GM21717 (cell line): ENCODE data around the gene PREP.

Source experiments
- ATAC-seq: cut with Tn5 transposase; IDR thresholded peaks from one replicate; pipeline ENCODE4 v1.9.1; 2021; ENCODE audit warnings: mild to moderate bottlenecking, moderate library complexity; ENCODE audit not compliant: unreplicated experiment

Gene PREP

GRCh38 chr6:105317607-105318533, 85.0 kb downstream of the PREP start:
- ATAC-seq: no peak

- no peak for ATAC-seq
Measured at GRCh38 chr6:105313211-105313610, 89.7 kb downstream of the PREP start.

DNA sequence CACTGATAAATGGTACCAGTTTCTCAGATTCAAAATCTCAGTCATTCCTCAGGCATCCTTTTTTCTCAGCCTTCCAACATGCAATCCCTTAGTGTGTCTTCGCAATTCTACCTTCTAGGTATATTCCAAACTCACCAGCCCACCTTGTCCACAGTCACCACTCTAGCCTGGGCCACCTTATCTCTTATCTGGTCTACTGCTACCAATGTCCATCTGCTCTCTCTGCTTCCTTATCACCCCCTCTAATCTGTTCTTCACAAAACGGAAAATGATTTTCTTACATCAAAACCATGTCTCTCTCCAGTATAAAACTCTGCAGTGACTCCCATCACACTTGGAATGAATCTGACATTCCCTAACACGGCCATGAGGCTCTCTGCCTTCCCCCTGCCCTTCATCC, 91.9 kb downstream of the PREP start:
- no peak for ATAC-seq

GRCh38 chr6:105310371-105310770, 92.5 kb downstream of the PREP start:
- ATAC-seq: no peak

DNA sequence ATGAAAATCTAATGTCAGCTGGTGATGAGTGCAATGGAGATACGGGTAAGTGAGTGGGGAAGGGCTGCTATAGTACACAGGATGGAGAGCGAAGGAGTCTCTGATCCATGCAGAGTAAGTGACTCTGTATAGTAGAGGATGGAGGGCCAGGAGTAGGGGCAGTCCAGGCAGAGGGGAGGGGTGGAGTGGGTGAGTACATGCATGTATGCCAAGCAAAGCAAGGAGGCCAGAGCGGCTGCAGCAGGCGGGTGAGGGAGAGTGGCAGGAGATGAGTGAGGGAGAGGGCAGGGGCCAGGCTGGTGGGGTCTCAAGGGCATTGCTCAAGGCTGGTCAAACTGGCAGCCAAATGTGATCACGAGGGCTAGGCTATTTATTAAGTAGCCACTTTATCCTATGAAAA, 94.0 kb downstream of the PREP start:
- ATAC-seq: no peak

- no peak for ATAC-seq
Measured at GRCh38 chr6:105305521-105305920, 97.4 kb downstream of the PREP start.

DNA sequence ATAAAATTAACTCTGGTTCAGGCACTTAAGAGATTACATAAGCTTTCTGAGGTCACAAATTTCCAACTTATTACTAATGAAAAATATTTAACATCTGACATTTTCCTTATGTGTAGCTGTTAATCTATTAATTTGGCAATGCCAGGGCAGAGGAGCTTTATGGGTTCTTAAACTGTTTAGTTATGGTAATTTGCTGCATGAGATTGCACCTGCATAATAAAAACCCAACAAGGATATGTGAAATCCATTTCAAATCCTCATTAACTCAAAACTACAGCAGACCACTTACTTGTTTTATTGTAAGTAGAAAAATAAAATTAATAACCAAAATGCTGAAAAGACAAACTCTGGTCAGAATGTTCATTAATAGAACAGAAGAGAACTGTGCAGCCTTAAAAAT, 98.1 kb downstream of the PREP start:
- ATAC-seq: no peak

GRCh38 chr6:105304366-105304765, 98.5 kb downstream of the PREP start:
- no peak for ATAC-seq

DNA sequence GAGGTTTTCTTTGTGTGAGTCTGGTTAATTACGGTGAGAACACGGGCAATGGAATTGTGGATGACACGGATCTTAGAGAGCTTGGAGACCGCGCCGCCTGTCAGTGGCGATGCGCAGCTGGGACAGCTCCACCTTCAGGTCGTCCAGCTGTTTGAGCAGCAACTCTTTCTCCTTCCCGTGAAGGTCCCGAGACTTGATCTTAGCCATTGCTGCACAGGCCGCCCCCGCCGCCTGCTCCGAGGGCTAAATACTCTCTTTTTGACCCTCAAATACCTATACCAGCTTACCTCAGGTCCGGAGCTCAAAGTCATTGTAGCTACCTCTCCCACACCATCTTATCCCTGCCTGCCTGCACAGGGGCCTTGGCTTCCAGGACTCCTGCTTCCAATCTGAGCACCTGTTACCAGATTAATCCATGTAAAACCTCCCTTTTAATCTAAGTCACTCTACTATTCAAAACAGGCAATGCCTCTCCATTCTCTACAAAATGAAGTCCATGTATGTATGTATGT, 100.2 kb downstream of the PREP start:
- ATAC-seq: no peak

DNA sequence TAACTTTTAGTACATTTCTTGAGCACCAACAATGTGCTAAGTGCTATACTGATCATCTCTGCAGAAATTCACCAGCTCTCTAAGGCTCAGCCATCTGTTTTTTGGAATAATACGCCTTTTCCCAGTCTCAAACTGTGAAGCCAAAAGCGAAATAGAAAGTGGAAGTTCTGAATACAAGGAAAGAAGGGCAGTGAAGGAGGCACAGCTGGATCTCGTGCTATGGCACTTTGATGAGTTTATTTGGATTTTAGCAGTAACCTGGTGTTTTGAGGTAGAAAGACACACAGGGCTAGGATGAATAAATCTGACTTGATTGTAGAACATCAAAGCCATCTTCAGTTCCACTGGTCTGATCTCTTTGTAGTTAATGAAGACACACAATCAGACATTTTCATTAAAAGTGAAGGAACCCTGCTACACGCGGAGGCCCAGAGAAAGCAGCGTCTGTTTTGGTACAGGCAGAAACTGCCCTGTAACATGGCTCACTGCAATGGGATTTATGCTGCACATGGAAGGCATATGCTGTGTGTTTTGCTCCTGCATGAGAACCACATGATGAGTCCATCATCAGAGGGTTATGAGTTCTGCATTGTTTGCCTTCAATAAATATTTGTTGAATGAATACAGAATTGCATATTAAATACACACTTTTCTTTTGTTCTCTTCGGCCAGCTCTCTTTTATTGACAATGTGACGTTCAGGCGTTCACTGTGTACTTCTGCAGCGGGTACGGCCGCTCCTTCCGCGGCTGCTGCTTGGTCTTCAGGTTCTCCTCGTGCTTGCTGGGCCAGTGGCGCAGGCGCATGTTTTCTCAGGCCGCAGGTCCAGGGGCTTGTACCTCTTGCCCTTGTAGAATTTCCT, 100.9 kb downstream of the PREP start:
- ATAC-seq: no peak

DNA sequence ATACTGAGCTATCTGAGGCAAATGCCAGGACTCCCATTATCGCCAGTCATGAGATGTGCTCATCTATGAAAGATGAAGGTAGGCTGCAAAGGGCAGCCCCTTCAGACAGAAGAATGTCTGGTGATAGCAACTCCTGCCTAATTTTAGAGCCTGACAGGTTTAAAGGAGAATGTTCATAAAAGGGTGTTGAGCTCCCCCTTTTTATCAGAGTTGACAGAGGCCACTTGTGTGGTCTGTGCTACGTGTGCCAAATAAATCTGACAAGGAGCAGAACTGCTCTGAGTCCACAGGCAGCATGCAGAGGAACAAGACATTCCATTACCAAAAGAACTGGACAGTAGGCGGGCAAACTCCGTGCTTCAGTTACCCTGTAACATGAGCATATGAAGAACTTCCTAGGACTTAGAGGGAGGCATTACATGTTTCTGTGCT, 101.8 kb downstream of the PREP start:
- no peak for ATAC-seq

DNA sequence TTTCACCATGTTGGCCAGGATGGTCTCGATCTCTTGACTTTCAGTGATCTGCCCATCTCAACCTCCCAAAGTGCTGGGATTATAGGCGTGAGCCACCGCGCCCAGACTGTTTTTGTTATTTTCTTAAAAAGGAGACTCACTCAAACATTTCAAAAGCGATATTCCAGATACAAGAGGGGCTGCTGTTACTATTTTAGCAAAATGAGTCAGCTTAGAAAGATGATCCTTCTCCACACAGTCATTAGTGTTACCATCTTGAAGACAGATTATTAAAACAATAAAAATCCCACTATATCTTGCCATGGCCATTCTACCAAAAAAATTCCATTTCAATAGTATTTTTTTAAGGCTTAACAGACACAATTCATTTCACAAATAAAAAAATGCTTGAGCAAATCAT, 102.8 kb downstream of the PREP start:
- no peak for ATAC-seq

DNA sequence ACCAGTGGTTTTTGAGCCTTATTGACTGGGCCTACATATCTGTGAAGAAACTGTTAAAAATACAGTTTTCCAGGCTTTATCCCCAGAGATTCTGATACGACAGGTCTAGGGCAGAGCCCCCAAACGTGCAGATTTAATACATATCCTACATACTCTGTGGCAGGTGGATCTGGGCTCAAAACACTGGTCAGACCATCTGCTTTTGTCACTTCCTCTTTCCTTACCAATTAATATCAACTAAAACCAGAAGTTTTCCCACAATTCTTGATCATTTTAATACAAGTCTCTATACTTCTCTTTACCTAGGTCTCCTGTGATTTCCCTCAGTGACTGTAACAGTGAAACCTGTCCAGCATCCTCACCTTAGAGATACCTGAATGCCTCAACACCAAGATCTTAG, 108.8 kb downstream of the PREP start:
- no peak for ATAC-seq

- ATAC-seq: no peak
Measured at GRCh38 chr6:105292689-105293339, 110.1 kb downstream of the PREP start.

- no peak for ATAC-seq
Measured at GRCh38 chr6:105291525-105291924, 111.4 kb downstream of the PREP start.

DNA sequence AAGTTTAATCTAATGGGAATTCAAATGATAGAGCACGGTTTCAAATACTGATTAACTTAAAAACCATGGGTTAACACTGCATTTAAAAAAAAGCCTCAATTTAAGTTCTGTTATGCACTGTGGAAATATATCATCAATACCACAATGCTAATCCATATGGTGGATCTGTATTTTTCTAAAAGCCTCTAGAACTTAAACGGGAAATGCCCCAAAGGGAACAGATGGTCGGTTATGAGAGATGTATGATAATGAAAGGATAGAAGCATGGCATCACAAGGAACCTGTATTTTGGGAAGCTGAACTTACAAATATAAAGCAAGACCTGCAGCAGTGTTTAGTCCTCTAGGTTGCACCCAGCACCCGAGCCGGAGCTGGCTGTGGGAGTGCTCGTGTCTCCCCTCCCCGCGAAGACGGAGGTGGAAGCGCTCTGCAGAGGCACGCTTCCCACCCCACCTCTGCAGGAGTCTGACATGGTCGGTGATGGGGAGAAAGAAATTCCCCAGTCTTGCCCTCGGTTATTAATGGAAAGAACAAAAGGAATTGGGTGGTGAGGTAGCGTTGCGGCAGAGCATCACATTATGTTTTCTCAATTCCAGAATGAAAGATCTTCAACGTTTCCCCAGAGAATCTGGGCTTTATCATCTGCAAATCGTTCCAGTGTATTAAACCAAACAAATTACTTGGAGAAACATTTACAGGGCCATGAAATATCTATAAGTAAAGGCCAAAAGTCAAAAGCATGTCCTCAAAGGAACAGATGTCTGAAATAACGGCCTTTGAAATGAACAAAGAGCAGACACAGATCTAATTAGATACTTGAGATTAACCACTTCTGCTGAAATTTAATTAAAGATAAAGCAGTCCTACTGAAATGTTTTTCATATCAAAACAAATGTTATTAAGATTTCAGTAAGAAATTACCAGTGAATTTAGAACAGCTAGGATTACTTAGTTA, 120.0 kb downstream of the PREP start:
- ATAC-seq: no peak

- ATAC-seq: no peak
Measured at GRCh38 chr6:105280033-105280432, 122.8 kb downstream of the PREP start.

DNA sequence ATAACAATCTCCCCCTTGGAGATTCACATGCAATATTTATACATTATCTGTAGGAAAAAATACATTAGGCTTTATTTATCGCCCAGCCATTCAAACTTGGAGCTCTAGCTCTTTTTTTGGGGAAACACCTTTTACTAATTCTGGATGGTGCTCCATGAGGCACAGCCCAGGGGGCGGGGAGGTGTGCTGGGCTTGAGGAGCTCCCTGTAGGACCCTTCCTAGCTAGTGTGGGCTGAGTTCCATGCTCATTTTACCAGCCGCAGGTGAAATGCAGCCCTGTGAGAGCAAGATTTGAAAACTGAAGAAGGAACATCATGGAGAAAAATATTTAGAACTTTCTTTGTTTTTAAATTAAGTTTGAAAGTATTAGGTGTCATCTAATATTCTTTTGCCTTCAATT, 123.4 kb downstream of the PREP start:
- ATAC-seq: no peak

DNA sequence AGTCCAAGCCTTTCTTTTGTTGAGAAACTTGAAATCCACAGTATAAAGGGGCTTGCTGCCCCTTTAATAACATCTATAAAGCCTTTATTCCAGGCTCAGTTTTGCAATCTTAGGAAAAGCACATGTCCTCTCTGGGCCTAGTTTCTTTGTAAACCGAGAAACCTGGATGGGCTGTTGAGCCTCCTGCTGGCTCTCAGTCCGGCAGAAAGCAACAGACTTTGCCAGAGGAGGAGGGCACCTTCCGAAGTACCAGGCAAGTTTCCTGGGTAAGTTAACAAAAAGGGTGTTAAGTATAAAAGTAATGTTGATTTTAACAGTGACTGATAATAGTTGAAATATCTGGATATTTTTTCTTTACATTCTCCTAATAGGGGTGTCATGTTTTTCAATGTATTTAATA, 124.1 kb downstream of the PREP start:
- ATAC-seq: no peak

DNA sequence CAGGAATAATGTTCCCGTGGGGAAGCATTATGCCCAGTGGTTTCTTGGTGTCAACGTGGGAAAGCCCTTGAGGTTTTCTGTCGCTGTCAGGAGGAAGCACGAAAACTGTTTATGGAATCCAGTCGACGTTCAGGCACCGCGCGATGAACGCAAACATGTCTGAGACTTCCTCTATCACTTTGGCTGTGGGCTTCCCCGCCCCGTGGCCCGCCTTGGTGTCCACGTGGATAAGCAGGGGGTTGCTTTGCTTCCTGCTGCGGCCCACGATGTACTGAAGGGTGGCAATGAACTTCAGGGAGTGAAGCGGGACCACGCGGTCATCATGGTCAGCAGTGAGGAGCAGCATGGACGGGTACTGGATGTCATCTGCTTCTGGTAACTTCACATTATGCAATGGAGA, 124.8 kb downstream of the PREP start:
- ATAC-seq: no peak
